Vagina (tissue), 2 donors: ENCODE measurements around the gene CYSRT1.

Experiments used
- POLR2A ChIP-seq, 2 donors: fragments of 450-650 bp; IDR thresholded peaks; one replicate each; pipeline ENCODE4 v1.6.1; 2017; ENCODE audit warnings: antibody characterized with exemption in 2 of 2, mild to moderate bottlenecking in 2 of 2, moderate library complexity in 2 of 2
- POLR2AphosphoS5 ChIP-seq, 2 donors: sonication (generic); formaldehyde crosslinking; IDR thresholded peaks; one replicate each; pipeline ENCODE4 v1.9.0; 2017; ENCODE audit warnings: antibody characterized with exemption in 2 of 2, mild to moderate bottlenecking in 2 of 2, low read depth in 1 of 2; ENCODE audit not compliant: insufficient read depth in 1 of 2
- TF ChIP-seq, protein P1 (sequence below), 3 experiments: fragments of 450-650 bp in 2 of 3; fragments of 200-600 bp in 1 of 3; sonication (generic) in 1 of 3; IDR thresholded peaks; one replicate each; pipeline ENCODE4 v1.5.1; 2017 to 2019; ENCODE audit warnings: antibody characterized with exemption in 3 of 3, mild to moderate bottlenecking in 2 of 3, moderate library complexity in 2 of 3

DNA sequence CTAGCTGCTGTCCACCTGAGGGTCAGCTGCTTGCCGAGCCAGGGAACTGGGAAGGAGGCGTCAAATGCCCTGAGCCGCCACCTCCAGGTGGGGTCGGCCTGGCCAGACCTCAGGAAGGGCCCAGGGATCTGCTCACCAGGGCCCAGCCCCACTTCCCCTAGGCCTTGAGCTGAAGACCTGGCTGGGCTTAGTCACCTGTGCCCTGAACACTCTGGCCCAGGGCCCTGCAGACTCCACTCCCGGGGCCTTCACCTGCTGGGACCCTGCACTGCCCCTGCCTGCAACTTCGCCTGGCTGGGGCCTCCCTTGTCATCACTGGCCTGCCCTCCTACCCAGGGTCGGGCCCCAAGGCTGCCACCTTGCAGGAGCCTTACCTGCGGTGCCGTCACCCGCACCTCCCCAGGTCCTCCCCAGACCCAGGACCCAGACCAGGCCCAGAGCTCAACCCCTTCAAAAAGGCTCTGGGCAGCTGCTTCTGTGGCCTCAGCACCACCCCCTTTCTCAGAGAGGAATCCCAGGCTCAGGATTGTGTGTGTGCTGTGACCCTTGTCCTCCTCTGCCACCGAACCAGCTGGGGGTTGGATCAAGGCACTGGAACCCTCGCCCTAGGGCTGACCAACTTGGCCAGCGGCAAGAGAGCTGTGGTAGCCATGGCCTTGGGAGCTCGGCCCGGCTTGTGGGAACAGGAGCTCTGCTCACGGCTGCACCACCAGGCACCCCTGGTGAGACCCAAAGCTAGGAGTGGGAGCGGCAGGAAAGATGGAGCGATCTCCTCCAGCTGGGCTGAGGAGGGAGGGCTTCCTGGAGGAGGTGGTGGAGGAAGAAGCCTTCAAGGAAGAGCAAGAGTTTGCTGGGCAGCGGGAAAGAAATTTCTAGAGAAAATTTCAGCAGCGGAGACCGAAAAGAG lies 29.0 kb downstream of the CYSRT1 start:
- TF ChIP-seq, protein P1, sequence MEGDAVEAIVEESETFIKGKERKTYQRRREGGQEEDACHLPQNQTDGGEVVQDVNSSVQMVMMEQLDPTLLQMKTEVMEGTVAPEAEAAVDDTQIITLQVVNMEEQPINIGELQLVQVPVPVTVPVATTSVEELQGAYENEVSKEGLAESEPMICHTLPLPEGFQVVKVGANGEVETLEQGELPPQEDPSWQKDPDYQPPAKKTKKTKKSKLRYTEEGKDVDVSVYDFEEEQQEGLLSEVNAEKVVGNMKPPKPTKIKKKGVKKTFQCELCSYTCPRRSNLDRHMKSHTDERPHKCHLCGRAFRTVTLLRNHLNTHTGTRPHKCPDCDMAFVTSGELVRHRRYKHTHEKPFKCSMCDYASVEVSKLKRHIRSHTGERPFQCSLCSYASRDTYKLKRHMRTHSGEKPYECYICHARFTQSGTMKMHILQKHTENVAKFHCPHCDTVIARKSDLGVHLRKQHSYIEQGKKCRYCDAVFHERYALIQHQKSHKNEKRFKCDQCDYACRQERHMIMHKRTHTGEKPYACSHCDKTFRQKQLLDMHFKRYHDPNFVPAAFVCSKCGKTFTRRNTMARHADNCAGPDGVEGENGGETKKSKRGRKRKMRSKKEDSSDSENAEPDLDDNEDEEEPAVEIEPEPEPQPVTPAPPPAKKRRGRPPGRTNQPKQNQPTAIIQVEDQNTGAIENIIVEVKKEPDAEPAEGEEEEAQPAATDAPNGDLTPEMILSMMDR (IDR thresholded peaks at IDR 0.05), result no peak
- no peak for TF ChIP-seq POLR2AphosphoS5 (IDR thresholded peaks at IDR 0.05; ENCODE audit: insufficient read depth in 1 of 2, low read depth in 1 of 2)
- TF ChIP-seq POLR2A (IDR thresholded peaks at IDR 0.05), result no peak
